Fibroblast of gingiva (primary cell): ENCODE data around the gene OSM.
"Not testable (repeated sequence)": the region's sequence is repeated elsewhere in the genome, so short reads cannot be mapped to it uniquely, and the experiment has no call there.

ENCODE experiments used
- DNase-seq: peaks from one replicate; pipeline ENCODE4 v3.0.0-alpha.2; 2011; ENCODE audit warnings: low read depth

The OSM gene

DNA sequence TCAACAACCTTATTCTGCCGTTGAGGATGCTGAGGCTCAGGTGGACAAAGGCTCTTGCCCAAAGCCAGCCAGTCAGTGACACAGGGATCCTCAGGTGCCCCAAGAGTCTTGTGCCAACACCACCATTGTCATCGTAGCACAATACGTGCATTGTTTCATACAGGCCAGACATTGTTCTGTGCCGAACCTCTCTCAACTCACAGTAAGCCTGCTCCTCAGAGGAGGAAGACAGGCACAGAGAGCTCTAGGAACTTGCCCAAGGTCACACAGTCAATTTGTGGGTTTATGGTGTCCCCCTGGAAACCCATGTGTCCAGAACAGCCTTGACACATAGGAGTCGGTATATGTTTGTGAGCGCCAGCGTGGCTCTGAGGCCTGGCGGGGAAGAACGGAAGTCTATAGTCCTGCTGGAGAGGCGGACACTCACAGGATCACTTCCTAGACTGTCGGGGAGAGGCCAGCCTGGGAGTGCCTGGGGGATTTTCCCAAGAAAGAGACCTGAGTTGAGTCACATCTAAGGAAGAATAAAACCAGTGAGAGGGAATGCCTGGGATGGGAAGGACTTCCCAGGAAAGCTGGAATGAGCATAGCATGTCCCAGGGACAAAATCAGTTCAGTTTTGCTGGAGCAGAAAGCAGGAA, 40.3 kb downstream of the OSM start:
- no peak for DNase-seq

- DNase-seq: no peak
These were observed 41.3 kb downstream of the OSM start for GRCh38 chr22:30225220-30225927.

DNA sequence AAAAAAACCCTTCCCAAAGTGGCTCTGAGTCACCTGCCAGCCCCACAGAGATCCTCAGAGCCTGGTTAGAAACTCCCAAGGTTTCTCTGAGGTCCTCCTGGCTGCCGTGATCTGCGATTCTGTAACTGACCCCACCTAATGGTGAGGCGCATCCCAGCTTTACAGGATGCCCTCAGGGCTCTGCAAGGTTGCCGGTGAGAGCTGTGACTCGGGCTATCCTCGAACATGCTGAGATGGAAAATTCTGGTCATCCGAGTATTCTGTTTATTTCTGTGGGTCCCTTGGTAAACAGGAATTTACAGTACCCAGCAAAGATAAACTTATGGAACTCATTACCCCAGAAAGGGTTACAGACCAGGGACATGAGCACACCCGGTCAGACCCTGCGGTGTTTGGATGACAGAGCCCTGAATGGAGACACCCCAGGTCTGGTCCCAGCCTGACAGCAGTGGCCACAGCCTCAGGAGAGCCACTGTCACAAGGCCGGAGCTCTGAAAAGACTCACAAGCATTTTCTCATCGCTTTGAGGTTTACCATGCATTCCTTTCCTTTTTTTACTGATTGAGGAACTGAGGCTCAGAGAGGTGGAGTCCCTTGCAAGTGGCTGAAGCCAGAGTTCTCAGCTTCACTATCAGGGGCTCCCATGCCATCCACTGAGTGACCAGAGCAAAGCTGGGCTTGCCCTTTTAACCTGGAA, 42.3 kb downstream of the OSM start:
- no peak for DNase-seq

GRCh38 chr22:30223303-30223702, 43.3 kb downstream of the OSM start:
- no peak for DNase-seq

GRCh38 chr22:30222321-30222720, 44.3 kb downstream of the OSM start:
- DNase-seq: no peak

DNA sequence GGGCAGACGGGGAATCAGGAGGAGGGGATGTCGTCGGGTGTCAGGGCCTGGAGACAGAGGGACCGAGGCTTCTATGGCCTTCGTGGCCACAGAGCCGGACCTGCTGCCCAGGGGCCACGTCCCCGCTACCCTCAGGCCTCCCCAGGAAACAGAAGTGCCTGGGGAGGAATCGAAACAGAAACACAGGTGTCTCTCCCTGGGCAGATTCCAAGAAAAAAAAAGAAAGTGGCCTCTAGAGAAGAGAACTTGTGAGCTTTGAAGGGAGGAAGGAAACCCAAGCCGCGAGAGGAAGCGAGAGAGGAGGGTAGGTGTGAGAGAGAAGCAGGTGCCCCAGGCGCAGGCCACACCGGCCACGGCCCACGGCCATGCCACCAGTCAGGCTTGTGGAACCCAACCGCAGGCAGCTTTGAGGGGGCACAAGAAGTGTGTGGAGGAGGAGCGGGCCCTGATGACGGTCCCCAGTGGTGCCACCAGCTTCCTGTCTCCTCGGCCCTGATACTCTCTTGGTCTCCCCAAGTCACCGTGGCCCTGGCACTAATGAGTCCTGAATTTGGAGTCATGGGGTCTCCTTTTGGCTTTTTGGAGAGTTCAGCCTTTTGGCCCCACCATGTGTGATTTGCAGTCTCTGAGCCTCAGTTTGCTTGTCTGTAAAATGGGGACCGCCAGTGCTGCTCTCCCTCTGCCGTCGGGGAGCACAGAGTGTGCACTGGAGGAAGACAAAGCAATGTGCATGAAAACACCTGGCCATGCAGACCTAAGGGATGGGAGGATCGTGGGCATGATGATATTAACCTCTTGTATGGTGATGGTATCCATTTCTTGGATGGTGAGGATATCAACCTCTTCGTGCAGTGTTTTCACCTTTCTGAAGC, 45.3 kb downstream of the OSM start:
- DNase-seq: no peak

DNA sequence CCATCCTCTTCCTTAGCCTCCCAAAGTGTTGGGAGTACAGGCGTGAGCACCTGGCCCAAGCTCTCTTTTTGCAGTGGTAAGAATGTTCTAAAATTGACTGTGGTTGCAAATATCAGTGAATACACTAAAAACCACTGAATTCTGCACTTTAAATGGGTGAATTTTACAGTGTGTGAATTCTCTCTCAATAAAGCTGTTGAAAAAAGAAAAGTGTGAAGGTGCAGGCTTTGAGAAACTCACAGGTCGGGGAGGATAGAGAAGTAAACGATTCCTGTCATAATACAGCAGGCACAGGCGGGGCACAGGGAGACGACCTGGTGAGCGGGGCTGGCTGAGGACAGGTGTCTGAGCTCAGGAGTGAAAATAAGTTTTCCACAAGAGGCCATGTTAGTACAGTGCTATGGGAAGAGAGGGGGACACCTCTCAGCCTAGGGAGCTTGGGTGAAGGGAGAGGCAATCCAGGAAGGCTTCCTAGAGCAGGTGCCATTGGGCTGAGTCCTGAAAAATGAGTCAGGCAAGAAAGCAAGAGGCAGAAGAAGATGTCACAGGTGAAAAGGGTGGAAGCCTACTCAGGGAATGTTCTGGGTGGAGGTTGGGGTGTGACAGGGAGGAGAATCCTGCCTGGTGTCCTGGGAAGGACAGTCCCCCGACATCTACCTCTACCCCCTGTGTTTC, 46.2 kb downstream of the OSM start:
- DNase-seq: no peak

DNA sequence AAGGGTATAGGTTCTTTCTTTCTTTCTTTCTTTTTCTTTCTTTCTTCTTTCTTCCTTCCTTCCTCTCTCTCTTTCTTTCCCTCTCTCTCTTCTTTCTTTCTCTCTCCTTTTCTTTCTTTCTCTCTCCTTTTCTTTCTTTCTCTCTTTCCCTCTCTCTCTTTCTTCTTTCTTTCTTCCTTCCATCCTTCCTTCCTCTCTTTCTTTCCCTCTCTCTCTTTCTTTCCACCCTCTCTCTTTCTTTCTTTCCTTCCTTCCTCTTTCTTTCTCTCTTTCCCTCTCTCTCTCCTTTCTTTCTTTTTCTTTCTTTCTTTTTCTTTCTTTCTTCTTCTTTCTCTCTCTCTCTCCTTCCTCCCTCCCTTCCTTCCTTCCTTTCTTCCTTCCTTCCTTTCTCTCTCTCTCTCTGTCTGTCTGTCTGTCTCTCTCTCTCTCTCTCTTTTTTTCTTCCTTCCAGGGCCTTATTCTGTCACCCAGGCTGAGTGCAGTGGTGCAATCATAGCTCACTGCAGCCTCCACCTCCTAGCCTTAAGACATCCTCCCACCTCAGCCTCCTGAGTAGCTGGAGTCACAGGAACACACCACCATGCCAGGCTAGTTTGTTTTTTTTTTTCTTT, 46.9 kb downstream of the OSM start:
- DNase-seq: no peak

GRCh38 chr22:30219049-30219654, 47.5 kb downstream of the OSM start:
- no peak for DNase-seq

DNA sequence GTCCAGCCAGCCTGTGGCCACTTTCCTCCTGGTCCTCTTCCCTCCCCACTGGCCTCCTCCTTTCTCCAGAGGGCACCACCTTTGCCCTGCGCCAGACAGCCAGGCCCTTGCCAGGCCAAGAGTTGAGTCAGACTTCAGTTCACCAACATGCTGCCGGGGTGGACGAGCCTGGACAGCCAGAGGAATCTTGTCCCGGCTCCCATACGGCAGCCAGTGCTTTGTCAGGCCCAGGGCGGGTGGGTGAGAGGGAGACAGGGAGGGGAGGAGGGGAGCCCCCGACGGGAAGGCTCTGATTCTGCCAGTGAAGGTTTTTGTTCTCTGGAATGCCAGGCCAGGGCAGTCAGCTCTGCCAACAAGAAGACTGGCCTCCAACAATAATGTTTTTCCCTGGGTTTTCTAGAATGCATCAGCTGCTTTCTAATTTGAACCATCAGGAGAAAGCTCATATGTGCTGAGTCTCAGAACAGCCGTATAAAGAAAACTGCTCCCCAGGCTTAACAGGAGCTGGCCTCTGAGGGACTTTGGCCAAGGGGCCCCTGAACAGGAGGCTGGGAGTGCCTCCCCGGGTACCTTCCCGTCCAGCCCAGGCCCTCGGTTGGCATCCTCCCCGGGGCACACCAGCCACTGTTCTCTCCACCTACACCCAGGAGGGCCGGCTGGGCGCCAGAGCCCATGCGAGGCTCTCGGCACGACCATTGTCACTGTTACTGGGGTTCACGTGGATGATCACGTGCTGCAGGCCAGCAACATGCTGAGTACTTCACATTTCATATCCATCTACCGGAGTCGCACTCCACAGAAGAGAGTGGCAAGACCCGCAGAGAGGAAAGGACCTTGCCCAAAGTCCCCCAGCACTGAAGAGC, 48.7 kb downstream of the OSM start:
- DNase-seq: peak; percentile 68

- no peak for DNase-seq
These were observed 49.9 kb downstream of the OSM start for GRCh38 chr22:30216710-30217109.

DNA sequence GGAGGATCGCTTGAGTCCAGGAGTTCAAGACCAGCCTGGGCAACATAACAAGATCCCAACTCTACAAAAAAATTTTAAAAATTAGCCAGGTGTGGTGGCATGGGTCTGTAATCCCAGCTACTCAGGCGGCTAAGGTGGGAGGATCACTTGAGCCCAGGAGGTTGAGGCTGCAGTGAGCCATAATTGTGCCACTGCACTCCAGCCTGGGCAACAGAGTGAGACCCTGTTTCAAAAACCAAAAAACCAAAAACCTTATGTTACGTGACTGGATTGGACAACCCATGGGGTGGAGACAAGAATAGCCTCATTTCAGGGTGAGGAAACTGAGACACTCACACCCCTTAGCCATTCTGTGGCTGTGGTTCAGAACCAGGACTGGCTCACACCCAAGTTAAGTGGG, 50.4 kb downstream of the OSM start:
- DNase-seq: not testable (repeated sequence)

DNA sequence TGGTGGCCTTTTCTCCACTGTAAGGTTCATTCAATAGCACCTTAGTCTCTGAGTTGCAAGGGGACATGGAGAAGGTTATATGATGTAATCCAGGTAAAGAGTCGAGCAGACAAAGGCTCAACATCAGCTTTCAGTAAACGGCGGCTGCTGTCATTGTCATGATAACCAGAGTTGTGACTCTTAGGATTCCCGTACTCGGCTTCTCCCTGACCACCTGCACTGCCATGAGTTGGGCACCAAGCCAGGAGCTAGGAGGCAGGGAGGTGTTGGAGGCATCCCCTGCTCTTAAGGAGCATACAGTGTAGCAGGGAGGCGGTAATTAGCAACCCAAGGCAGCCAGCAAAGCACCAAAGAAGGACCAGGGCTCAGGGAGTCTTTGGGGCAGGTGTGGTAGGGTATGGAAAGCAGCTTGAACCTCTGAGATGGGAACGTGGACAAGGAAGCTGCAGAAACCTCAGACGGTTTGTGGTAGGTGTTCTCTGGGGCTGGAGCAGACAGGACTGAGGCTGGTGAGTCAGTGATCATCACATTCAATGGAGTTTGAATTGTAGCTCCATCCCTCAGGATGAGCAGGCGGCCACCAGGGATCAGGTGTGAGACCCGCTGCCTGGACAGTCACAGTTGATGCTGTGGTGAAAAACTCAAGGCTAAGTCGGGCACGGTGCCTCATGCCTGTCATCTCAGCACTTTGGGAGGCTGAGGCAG, 51.8 kb downstream of the OSM start:
- DNase-seq: no peak

DNA sequence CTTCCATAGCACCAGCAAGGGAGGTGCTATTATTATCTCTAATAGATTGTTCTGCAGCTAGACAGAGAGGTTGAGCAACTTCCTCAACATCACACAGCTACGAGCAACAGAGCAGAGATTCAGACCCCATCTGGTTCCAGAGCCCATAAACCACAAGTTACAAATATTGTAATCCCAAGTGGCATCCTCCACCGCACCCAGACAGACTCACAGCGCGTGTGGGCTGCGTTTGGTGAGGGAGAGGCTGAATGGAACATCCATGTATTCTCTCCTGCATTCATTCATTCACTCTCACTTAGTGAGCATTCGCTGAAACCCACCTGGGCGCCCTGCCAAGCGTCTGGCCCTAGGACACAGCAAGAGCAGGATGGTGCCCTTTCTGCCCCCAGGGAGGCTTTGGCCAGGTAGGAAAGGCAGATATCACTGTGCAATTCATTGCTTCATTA, 53.6 kb downstream of the OSM start:
- peak; percentile 57 for DNase-seq
